A549 treated with Hydrocortisone at 1 μM for 4 hours (cell line): ENCODE measurements around the gene WDR46. TPM values are rescaled to one million over a fixed set of nuclear protein-coding genes. Genes with fewer than 3 reads are reported as not detected.

Experiments
- total RNA-seq: library from RNA; stranded (reverse); fragments of 200-300 nt; extraction: Qiagen RNA extraction; gene quantifications from 5 replicates; pipeline ENCODE4 v1.2.3, GENCODE V29; 2022

WDR46 gene, protein sequence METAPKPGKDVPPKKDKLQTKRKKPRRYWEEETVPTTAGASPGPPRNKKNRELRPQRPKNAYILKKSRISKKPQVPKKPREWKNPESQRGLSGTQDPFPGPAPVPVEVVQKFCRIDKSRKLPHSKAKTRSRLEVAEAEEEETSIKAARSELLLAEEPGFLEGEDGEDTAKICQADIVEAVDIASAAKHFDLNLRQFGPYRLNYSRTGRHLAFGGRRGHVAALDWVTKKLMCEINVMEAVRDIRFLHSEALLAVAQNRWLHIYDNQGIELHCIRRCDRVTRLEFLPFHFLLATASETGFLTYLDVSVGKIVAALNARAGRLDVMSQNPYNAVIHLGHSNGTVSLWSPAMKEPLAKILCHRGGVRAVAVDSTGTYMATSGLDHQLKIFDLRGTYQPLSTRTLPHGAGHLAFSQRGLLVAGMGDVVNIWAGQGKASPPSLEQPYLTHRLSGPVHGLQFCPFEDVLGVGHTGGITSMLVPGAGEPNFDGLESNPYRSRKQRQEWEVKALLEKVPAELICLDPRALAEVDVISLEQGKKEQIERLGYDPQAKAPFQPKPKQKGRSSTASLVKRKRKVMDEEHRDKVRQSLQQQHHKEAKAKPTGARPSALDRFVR
- 48.8 to 53.2 TPM (median 50.6 TPM) in 5 replicates for total RNA-seq

DNA sequence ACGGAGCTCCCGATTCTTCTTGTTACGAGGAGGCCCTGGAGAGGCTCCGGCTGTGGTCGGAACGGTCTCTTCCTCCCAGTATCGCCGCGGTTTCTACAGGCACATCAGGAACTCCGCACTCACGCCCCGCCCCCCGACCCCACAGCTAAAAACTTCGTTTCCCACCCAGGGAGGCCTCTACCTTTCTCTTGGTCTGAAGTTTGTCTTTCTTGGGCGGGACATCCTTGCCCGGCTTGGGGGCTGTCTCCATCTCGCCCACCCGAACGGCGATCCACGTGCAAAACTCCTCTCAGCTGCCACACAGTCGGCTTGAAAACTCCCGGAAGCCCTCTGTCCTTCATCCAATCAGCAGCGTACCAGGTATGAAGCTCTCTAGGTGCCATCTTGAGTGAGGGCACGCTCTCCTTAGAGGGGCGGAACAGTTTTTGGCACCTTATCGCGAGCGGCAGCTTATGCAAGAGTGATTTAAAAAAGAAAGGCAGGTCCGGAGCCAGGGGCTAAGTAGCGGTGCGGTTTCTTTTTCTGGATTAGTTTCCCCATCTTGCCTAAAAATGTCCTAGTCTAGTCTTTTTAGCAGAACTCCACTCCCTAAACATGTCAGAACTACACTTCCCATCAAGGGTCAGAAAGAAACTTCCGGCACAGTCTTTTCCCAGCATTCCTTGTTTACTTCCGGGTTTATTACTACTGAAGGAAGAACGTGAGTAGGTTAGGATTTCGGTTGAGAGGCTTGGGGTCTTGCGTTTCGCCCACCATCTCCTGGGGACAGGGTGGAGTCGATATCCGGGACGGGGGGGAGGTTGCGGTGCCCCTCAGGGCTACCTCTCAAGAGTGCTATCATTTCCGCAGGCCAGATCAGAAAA lies at the start of gene WDR46, which contains the start of gene PFDN6:
WDR46 (minus strand) TSS at position 319 of the 863 bp plus-strand sequence; CDS start at position 250, 69 bp downstream.
PFDN6 (plus strand) TSS at position 681 of the 863 bp plus-strand sequence. CDS start 256 bp downstream, outside the sequence.

DNA sequence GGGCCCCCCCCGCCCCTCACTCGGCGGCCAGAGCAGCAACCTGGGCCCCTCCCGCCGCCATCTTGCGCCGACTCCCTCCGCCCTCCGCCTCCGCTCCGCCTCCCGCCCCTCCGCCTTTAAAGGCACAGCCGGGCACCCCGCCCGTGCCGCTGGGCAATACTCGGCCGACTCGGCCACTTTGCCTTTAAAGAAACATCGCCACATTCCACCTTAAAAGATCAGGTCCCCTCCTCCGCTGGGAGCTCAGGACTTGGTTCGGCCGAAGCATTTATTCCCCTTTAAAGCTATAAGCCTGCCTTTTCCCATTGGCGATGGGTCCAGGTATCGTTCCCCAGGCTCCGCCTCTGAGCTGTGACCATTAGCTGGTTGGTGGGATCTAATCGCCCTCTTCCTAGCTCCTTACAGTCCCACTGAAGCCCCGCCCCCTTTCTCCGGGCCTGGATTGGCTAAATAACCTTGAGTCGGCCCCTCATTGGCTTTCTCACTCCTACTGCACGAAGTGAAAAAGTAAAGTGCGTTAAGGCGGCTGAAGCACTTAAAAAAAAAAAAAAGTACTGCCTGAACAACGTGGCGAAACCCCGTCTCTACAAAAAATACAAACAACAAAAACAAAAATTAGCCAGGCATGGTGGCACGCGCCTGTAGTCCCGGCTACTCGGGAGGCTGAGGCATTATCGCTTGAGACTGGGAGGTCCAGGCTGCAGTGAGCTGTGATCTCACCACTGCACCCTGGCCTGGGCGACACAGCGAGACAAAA lies 28.8 kb upstream of the WDR46 start, which contains the start of gene ZBTB22:
ZBTB22 (minus strand) TSS at position 76 of the 757 bp plus-strand sequence. CDS start 828 bp downstream, outside the sequence.

DNA sequence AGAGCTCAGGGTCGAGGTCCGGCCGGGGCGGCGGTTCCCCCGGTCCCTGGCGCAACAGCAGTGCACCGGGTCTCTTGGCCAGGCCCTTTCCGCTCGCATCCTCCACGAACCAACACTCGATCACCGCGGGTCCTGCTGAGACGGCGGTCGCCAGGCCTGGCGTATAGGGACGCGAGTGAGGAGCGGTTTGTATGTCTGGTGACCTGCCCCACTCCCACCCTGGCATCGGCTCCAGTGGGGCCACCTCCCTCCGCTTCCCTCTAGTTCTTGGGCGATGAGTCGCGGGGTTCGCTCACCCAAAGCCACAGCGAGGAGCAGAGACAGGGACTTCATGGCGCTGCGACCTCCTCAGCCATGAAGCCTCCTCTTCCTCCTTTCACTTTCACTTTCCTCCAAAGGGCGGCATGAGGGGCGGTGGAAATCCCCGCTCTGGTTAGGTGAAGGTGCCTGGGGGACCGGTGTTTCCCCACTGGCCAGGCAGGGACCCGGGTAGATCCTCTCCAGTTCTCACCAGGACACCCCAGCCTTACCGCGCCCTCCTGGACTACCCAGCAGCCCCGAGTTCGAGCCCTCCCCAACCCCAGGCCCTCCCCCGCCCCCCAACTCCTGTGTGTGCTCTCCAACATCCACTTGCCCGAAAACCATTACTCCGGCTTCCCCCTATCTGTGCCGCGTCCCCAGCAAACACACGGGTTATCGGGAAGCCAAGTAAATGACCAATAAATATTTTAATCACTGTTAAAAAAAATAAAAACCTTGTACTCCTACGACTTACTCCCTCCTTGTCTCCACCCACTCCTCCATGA lies 24.9 kb upstream of the WDR46 start, which contains the start of gene TAPBP:
TAPBP (minus strand) TSS at position 370 of the 806 bp plus-strand sequence; CDS start at position 333, 37 bp downstream.

DNA sequence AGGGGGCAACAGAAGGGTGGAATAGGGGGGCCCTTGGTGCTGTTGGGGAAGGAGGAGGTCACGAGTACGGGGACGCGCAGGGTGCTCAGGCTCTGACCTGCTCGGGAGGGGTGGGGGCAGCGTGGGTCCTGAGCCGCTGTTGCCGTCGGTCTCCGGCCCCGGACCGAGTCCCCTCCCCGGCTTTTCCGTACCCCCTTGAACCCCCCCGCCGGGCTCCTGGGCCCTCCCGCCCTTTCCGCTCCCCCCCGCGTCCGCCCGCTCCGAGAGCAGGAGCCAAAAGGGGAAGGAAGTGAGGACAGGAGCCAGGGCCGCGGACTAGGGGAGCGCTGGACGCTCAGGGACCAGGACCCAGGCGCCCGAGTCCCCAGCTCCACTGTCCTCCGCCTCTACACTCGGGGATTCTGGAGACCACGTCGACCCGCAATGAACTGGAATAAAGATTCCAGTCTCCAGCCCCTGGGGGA lies 9.8 kb upstream of the WDR46 start, which contains the start of gene RGL2:
RGL2 (minus strand) TSS at position 170 of the 464 bp plus-strand sequence. CDS start 332 bp downstream, outside the sequence.

DNA sequence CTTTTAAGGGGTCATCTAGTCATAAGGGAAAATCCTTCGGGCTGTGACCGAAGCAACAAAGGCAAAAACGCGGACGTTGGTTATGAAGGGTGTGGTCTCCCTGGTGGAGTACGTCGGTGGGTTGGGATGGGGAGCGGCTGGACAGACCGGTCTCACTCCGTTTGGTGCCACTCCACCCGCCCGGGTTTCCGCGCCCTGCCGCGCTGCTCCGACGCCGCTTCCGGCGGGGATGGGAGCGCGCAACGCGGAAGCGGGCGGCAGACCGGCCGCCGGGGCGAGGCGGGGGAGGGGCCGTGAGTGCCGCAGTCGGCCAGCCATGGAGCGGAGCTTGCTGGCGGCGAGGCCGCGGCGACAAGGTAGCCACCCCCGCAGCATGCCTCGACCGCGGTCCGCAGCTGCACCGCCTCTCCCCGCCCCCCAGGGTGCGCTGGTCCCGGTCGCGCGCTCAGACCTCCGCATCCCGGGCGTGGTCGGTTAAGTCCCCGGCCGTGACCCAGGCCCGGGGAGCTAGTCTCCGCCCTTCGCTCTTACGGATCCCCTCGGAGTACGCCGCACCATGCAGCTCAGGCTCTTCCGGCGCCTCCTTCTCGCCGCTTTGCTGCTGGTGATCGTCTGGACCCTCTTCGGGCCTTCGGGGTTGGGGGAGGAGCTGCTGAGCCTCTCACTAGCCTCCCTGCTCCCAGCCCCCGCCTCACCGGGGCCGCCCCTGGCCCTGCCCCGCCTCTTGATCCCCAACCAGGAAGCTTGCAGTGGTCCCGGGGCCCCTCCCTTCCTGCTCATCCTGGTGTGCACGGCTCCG lies 12.0 kb downstream of the WDR46 start, which contains the start of gene B3GALT4:
B3GALT4 (plus strand) TSS at position 260 of the 799 bp plus-strand sequence; CDS start at position 557, 297 bp downstream.

DNA sequence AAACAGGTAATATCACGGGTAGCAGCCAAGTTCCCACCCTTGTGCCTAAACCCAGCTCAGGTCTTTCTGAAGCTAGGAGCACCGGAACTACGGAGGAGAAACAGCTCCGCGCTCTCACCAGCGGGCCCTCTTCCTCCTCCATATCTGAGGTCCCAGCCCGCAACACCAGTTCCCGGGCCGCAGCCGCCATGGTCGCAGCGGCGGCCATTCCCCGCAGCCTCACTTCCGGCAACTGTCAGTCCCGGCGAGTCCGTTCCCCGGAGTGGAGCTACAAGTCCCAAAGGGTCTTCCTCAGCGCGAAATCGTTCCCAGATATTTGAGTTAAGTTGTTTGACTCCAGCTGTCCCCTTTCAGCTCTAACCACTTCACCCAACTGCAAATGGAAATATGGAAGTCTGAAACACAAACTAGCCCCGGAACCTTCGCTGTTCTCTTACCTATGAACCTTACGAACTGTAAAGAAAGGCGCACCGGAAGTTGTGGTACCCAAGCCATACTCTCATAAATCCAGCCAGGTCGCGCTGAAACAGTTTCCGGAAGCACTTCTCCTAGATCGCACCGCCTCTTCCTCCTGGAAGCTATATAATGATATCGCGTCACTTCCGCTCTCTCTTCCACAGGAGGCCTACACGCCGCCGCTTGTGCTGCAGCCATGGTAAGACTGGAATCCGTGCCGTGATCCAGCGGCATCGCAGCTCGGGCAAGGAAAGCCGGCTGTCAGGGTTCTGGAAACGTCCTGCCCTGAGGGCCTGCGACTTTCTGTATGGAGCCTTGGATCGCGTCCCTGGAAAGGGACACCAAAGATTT lies 17.4 kb downstream of the WDR46 start, which contains the start of the genes RPS18 and VPS52:
RPS18 (plus strand) TSS at position 608 of the 807 bp plus-strand sequence; CDS start at position 653, 45 bp downstream.
VPS52 (minus strand) TSS at position 409 of the 807 bp plus-strand sequence; CDS start at position 208, 201 bp downstream.

Other genes with a start within 250 kb of the WDR46 start
- 0.08 to 0.25 TPM in 2 of 5 replicates, not detected in the others for gene HLA-DPA1, start 215.6 kb downstream of the WDR46 start, total RNA-seq
- gene HLA-DPB1, start 213.2 kb downstream of the WDR46 start, total RNA-seq = 0.05 TPM in 1 of 5 replicates, not detected in the others
- 0.52 to 0.93 TPM (median 0.73 TPM) in 5 replicates for gene COL11A2, start 96.8 kb downstream of the WDR46 start, total RNA-seq
- gene RXRB, start 88.6 kb downstream of the WDR46 start, total RNA-seq = 18.4 to 21.6 TPM (median 20.6 TPM) in 5 replicates
- gene SLC39A7, start 88.4 kb downstream of the WDR46 start, total RNA-seq = 98.2 to 128 TPM (median 107 TPM) in 5 replicates
- 12.2 to 16.7 TPM (median 14.9 TPM) in 5 replicates for gene HSD17B8, start 84.6 kb downstream of the WDR46 start, total RNA-seq
- gene RING1, start 80.7 kb downstream of the WDR46 start, total RNA-seq = 20.3 to 25.5 TPM (median 23.6 TPM) in 5 replicates
- gene VPS52, start 17.4 kb downstream of the WDR46 start, total RNA-seq = 16.0 to 19.1 TPM (median 17.0 TPM) in 5 replicates
- 2,510 to 2,725 TPM (median 2,552 TPM) in 5 replicates for gene RPS18, start 17.2 kb downstream of the WDR46 start, total RNA-seq
- 0.56 to 1.2 TPM (median 0.95 TPM) in 5 replicates for gene B3GALT4, start 12.1 kb downstream of the WDR46 start, total RNA-seq
- gene PFDN6, start 362 bp upstream of the WDR46 start, total RNA-seq = 95.0 to 118 TPM (median 104 TPM) in 5 replicates
- gene RGL2, start 9.7 kb upstream of the WDR46 start, total RNA-seq = 11.7 to 14.0 TPM (median 13.1 TPM) in 5 replicates
- gene TAPBP, start 24.8 kb upstream of the WDR46 start, total RNA-seq = 35.1 to 42.4 TPM (median 36.9 TPM) in 5 replicates
- gene ZBTB22, start 28.5 kb upstream of the WDR46 start, total RNA-seq = 2.4 to 3.4 TPM (median 3.3 TPM) in 5 replicates
- 34.5 to 41.5 TPM (median 34.7 TPM) in 5 replicates for gene DAXX, start 33.7 kb upstream of the WDR46 start, total RNA-seq
- 42.3 to 45.8 TPM (median 44.0 TPM) in 5 replicates for gene KIFC1, start 102.6 kb upstream of the WDR46 start, total RNA-seq
- 14.2 to 18.0 TPM (median 15.3 TPM) in 5 replicates for gene PHF1, start 121.8 kb upstream of the WDR46 start, total RNA-seq
- gene CUTA, start 128.9 kb upstream of the WDR46 start, total RNA-seq = 167 to 226 TPM (median 199 TPM) in 5 replicates
- 3.1 to 4.8 TPM (median 4.4 TPM) in 5 replicates for gene SYNGAP1, start 130.8 kb upstream of the WDR46 start, total RNA-seq
- 9.9 to 12.3 TPM (median 11.7 TPM) in 5 replicates for gene ZBTB9, start 165.3 kb upstream of the WDR46 start, total RNA-seq